ENCODE results near the gene C12orf60.

C12orf60 gene

DNA sequence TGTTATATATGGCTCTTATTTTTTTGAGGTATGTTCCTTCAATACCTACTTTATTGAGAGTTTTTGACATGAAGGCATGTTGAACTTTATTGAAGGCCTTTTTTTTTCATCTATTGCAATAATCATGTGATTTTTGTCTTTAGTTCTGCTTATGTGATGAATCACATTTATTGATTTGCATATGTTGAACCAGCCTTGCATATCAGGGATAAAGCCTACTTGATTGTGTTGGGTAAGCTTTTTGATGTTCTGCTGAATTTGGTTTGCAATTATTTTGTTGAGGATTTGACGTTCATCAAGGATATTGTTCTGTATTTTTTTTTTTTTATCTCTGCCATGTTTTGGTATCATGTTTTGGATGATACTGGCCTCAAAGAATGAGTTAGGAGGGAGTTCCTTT is 55.0 kb downstream of the C12orf60 start:
- H3K36me3 ChIP-seq (ENCODE audit: control insufficient read depth, low read length), result no peaks in the 10 kb centered on the region
- no peaks in the 10 kb centered on the region for H3K79me2 ChIP-seq (ENCODE audit: control insufficient read depth, low read length)
- peaks cover 32% of the 10 kb centered on the region for H3K4me1 ChIP-seq (ENCODE audit: control insufficient read depth, low read length)
- no peaks in the 10 kb centered on the region for H4K20me1 ChIP-seq (ENCODE audit: control insufficient read depth, insufficient read depth, low read depth, low read length)
- no peak overlapping the region for H3K4me2 ChIP-seq (ENCODE audit: low read length)
- no peak overlapping the region for H3K27ac ChIP-seq (ENCODE audit: low read depth, low read length)
- peaks cover 6% of the 10 kb centered on the region; the same call in 1 of the 2 replicates for H3K9me3 ChIP-seq (ENCODE audit: control insufficient read depth, insufficient read depth, low read length)
- H3K9me2 ChIP-seq (replicated peaks; ENCODE audit: control insufficient read depth, low read length), result no peaks in the 10 kb centered on the region
- H3K27me3 ChIP-seq (ENCODE audit: control insufficient read depth, low read length), result no peaks in the 10 kb centered on the region
- no peak for TF ChIP-seq EZH2phosphoT487 (IDR thresholded peaks at IDR 0.05; ENCODE audit: borderline replicate concordance, low read length)
- TF ChIP-seq, protein P1, sequence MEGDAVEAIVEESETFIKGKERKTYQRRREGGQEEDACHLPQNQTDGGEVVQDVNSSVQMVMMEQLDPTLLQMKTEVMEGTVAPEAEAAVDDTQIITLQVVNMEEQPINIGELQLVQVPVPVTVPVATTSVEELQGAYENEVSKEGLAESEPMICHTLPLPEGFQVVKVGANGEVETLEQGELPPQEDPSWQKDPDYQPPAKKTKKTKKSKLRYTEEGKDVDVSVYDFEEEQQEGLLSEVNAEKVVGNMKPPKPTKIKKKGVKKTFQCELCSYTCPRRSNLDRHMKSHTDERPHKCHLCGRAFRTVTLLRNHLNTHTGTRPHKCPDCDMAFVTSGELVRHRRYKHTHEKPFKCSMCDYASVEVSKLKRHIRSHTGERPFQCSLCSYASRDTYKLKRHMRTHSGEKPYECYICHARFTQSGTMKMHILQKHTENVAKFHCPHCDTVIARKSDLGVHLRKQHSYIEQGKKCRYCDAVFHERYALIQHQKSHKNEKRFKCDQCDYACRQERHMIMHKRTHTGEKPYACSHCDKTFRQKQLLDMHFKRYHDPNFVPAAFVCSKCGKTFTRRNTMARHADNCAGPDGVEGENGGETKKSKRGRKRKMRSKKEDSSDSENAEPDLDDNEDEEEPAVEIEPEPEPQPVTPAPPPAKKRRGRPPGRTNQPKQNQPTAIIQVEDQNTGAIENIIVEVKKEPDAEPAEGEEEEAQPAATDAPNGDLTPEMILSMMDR (IDR thresholded peaks at IDR 0.05; ENCODE audit: low read depth, low read length, poor library complexity, severe bottlenecking), result no peak
- no peaks in the 10 kb centered on the region for H3F3A ChIP-seq (ENCODE audit: control insufficient read depth, insufficient read depth)
- H3K4me3 ChIP-seq (ENCODE audit: low read length), result no peak overlapping the region

DNA sequence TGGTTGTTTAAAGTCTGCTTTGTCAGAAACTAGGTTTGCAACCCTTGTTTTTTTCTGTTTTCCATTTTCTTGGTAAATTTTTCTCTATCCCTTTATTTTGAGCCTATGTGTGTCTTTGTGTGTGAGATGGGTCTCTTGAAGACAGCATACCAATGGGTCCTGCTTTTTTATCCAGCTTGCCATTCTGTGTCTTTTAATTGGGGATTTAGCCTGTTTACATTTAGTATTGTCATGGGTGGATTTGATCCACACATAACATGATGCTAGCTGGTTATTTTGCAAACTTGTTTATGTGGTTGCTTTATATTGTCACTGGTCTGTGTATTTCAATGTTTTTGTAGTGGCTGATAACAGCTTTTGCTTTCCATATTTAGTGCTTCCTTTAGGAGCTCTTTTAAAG is 57.0 kb downstream of the C12orf60 start:
- Histone ChIP-seq H4K20me1 (ENCODE audit: control insufficient read depth, insufficient read depth, low read depth, low read length) (no peaks in the 10 kb centered on the region), H3K27ac (ENCODE audit: low read depth, low read length) (no peak overlapping the region), H3K4me1 (ENCODE audit: control insufficient read depth, low read length) (peaks cover 21% of the 10 kb centered on the region), H3K4me2 (ENCODE audit: low read length) (no peak overlapping the region), H3F3A (ENCODE audit: control insufficient read depth, insufficient read depth) (no peaks in the 10 kb centered on the region), H3K79me2 (ENCODE audit: control insufficient read depth, low read length) (no peaks in the 10 kb centered on the region), H3K36me3 (ENCODE audit: control insufficient read depth, low read length) (no peaks in the 10 kb centered on the region), H3K9me2 (replicated peaks; ENCODE audit: control insufficient read depth, low read length) (no peaks in the 10 kb centered on the region), H3K27me3 (ENCODE audit: control insufficient read depth, low read length) (no peaks in the 10 kb centered on the region), H3K4me3 (ENCODE audit: low read length) (no peak overlapping the region), H3K9me3 (ENCODE audit: control insufficient read depth, insufficient read depth, low read length) (peaks cover 6% of the 10 kb centered on the region; the same call in 1 of the 2 replicates)
- TF ChIP-seq, protein P1 (IDR thresholded peaks at IDR 0.05; ENCODE audit: low read depth, low read length, poor library complexity, severe bottlenecking), result no peak
- no peak for TF ChIP-seq EZH2phosphoT487 (IDR thresholded peaks at IDR 0.05; ENCODE audit: borderline replicate concordance, low read length)

DNA sequence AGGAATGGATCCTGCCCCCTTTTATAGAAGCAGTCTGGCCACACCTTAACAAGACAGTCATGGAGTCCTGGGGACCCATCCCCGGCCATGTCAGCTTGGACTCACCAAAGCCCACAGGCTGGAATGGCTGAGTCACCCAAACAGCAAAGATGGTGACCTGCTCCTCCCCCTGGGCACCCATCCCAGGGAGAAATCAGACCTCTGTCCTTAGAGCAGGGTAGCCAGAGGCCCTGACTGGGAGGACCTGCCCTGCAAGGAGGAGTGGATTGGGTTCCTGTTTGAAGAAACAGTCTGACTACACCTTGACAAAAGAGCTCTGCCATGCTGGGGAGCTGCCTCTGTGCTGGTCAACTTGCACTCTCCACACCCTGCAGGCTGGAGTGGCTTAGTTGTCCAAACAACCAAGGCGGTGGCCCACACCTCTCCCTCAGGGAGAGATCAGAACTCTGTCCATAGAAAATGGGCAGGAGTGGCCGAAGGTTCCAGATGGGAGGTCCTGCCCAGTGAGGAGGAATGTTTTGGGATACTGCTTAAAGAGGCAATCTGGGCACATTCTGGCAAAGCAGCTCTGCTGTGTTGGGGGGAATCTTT is 65.5 kb downstream of the C12orf60 start:
- Histone ChIP-seq H3K9me2 (replicated peaks; ENCODE audit: control insufficient read depth, low read length) (no peaks in the 10 kb centered on the region), H3K36me3 (ENCODE audit: control insufficient read depth, low read length) (peaks cover 6% of the 10 kb centered on the region), H3K27ac (ENCODE audit: low read depth, low read length) (no peak overlapping the region), H3K4me3 (ENCODE audit: low read length) (no peak overlapping the region), H3K4me1 (ENCODE audit: control insufficient read depth, low read length) (peaks cover 10% of the 10 kb centered on the region), H3K79me2 (ENCODE audit: control insufficient read depth, low read length) (no peaks in the 10 kb centered on the region), H3K27me3 (ENCODE audit: control insufficient read depth, low read length) (no peaks in the 10 kb centered on the region), H3K9me3 (ENCODE audit: control insufficient read depth, insufficient read depth, low read length) (peaks cover 12% of the 10 kb centered on the region; the same call in 1 of the 2 replicates), H4K20me1 (ENCODE audit: control insufficient read depth, insufficient read depth, low read depth, low read length) (no peaks in the 10 kb centered on the region), H3K4me2 (ENCODE audit: low read length) (no peak overlapping the region), H3F3A (ENCODE audit: control insufficient read depth, insufficient read depth) (no peaks in the 10 kb centered on the region)
- TF ChIP-seq, protein P1 (IDR thresholded peaks at IDR 0.05; ENCODE audit: low read depth, low read length, poor library complexity, severe bottlenecking), result no peak
- no peak for TF ChIP-seq EZH2phosphoT487 (IDR thresholded peaks at IDR 0.05; ENCODE audit: borderline replicate concordance, low read length)
